T-cell (primary cell): ENCODE results near the gene KCNE5. TPM values are rescaled to one million over a fixed set of nuclear protein-coding genes. Genes with fewer than 3 reads are reported as not detected.
"Not testable (repeated sequence)": the region's sequence is repeated elsewhere in the genome, so short reads cannot be mapped to it uniquely, and the experiment has no call there.

Experiments used
- ATAC-seq, 4 experiments: fragments of 200-7000 bp in 3 of 4; fragments of 150-1000 bp in 1 of 4; cut with Tn5 transposase; replicated peaks in 1 of 4; 1 replicate in 3 of 4; 2 replicates in 1 of 4; pipeline ENCODE4 v1.10.0; 2021; ENCODE audit warnings: moderate library complexity in 3 of 4, mild to moderate bottlenecking in 2 of 4, moderate number of reproducible peaks in 1 of 4
- CTCF ChIA-PET, 2 donors: fragments of 300-600 bp; sonication (Branson Sonifier 250); formaldehyde crosslinking; loops; one replicate each; lab custom pipeline; 2022; ENCODE audit warnings: antibody characterized with exemption in 2 of 2; lab: Charles Lee
- POLR2A ChIA-PET, 2 donors: fragments of 300-600 bp; sonication (Branson Sonifier 250); formaldehyde crosslinking; loops; one replicate each; lab custom pipeline; 2022; ENCODE audit warnings: antibody characterized with exemption in 2 of 2; lab: Charles Lee
- DNase-seq, 35 experiments: peaks; one replicate each; pipeline versions ENCODE4 v3.0.0 to v3.0.0-alpha.2; 2013 to 2023
- H3K27ac ChIP-seq: one replicate; pipeline ENCODE4 v1.5.1; 2013; ENCODE audit warnings: low read length
- H3K27me3 ChIP-seq, 2 experiments: replicated peaks in 1 of 2; 1 replicate in 1 of 2; 2 replicates in 1 of 2; pipeline versions ENCODE4 v1.6.1 to v1.7.0; 2013; ENCODE audit warnings: low read length in 1 of 2, mixed read lengths in 1 of 2; ENCODE audit not compliant: control insufficient read depth in 2 of 2, insufficient read depth in 2 of 2; ENCODE audit errors: extremely low read depth in 1 of 2
- H3K36me3 ChIP-seq, 2 donors: 1 replicate in 1 of 2; 2 replicates in 1 of 2; pipeline versions ENCODE4 v1.6.1 to v1.7.0; 2013; ENCODE audit warnings: low read length in 1 of 2; ENCODE audit not compliant: control insufficient read depth in 2 of 2, insufficient read depth in 1 of 2; ENCODE audit errors: extremely low read depth in 1 of 2
- H3K4me1 ChIP-seq, 2 experiments: 1 replicate in 1 of 2; 2 replicates in 1 of 2; pipeline versions ENCODE4 v1.6.1 to v1.7.0; 2013; ENCODE audit warnings: low read length in 2 of 2, mixed read lengths in 1 of 2; ENCODE audit not compliant: insufficient read depth in 2 of 2, control insufficient read depth in 1 of 2; ENCODE audit errors: extremely low read depth in 1 of 2
- H3K4me3 ChIP-seq, 2 donors: 1 replicate in 1 of 2; 2 replicates in 1 of 2; pipeline versions ENCODE4 v1.5.1 to v1.7.0; 2013; ENCODE audit warnings: mild to moderate bottlenecking in 2 of 2, low read length in 1 of 2, moderate library complexity in 1 of 2; ENCODE audit not compliant: control insufficient read depth in 1 of 2; ENCODE audit errors: extremely low read depth in 1 of 2
- H3K9me3 ChIP-seq: 2 replicates; pipeline ENCODE4 v1.7.0; 2013
- H3K27ac Mint-ChIP-seq, 2 donors: one replicate each; pipeline ENCODE4 v1.8.0; 2020 to 2021; ENCODE audit warnings: mild to moderate bottlenecking in 2 of 2, mixed read lengths in 2 of 2
- H3K27me3 Mint-ChIP-seq, 2 donors: one replicate each; pipeline ENCODE4 v1.8.0; 2021 to 2022; ENCODE audit warnings: mixed read lengths in 2 of 2
- H3K36me3 Mint-ChIP-seq: one replicate; pipeline ENCODE4 v1.8.0; 2021; ENCODE audit warnings: mixed read lengths
- H3K4me1 Mint-ChIP-seq, 3 donors: one replicate each; pipeline ENCODE4 v1.8.0; 2020 to 2022; ENCODE audit warnings: mixed read lengths in 3 of 3, mild to moderate bottlenecking in 1 of 3
- H3K4me3 Mint-ChIP-seq, 3 donors: one replicate each; pipeline ENCODE4 v1.8.0; 2020 to 2022; ENCODE audit warnings: mild to moderate bottlenecking in 3 of 3, mixed read lengths in 3 of 3, moderate library complexity in 3 of 3
- H3K9me3 Mint-ChIP-seq, 3 donors: one replicate each; pipeline ENCODE4 v1.8.0; 2020 to 2022; ENCODE audit warnings: mixed read lengths in 3 of 3
- WGBS: methylation state at CpG from one replicate; pipeline ENCODE4 v1.1.5; 2013; ENCODE audit warnings: missing lambda C conversion rate; ENCODE audit not compliant: insufficient coverage; 5-methylcytosine and 5-hydroxymethylcytosine counted together
- total RNA-seq, 35 experiments: library from RNA in 6 of 35; stranded (reverse) in 6 of 35; fragments of 120-200 nt in 1 of 35; gene quantifications; one replicate each; pipeline versions ENCODE4 v1.2.1 to v1.2.4 and lab custom pipeline; 2013 to 2026

Gene KCNE5
- total RNA-seq, 5 donors from 2014 or later (not counting 1 experiment from before 2014, with no cell fraction given) = 0.23 TPM; not detected in 4

DNA sequence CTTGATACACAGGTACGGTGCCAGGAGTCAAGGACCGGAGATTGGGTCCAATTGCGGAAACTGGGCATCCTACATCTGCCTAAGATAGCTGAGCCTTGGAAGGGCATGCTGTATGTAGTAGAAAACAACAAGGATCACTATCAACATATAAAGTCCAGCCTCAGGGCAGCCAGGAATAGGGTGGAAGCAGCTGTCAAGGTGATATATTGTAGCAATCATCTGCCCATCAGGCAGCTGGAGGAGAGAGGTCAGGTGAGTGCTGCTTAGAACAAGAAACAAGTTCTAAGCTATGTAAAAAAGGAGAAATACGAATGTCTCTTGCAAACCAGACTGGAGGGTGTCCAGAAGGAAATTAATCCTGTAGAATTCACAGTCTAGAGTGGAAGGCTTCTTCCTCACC, 34.8 kb downstream of the KCNE5 start:
- no peak overlapping the region for H3K27ac Mint-ChIP-seq
- CTCF ChIA-PET = no interaction called here
- no CpG with 5 or more reads among the region's 4 CpGs for WGBS

DNA sequence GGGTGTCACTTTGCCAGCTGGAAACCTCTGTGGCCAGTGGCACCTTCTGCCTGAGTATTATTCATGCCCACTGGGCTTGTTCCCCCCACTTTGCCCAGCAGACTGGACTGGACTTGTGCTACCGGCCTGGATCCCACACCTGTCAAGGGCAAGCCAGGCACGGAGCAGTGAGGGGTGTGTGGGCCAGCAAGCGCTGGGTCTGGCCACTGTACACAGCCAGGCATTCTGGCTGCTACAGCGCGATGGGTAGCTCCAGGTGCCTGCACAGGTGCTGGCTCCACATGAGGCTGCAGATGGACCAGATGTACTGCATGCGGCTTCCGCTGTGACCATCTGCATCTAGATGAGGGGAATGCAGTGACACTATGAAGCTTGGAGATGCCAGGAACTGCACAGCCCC, 39.5 kb downstream of the KCNE5 start:
- H3K27me3 Mint-ChIP-seq = peaks cover 4 to 39% of the 10 kb centered on the region in 2 donors
- Histone ChIP-seq H3K9me3 (no peaks in the 10 kb centered on the region), H3K27me3 (peaks cover 0 to 4% of the 10 kb centered on the region in 2 experiments), H3K36me3 (no peaks in the 10 kb centered on the region), H3K4me1 (no peaks in the 10 kb centered on the region), H3K27ac (no peak overlapping the region), H3K4me3 (no peak overlapping the region)
- H3K4me1 Mint-ChIP-seq = no peaks in the 10 kb centered on the region
- no peaks in the 10 kb centered on the region for H3K36me3 Mint-ChIP-seq
- no peak overlapping the region for H3K27ac Mint-ChIP-seq
- DNase-seq (no peak), ATAC-seq (no peak)
- ChIA-PET POLR2A (no interaction called here), CTCF (no interaction called here)
- WGBS = no CpG with 5 or more reads among the region's 7 CpGs
- no peak overlapping the region for H3K4me3 Mint-ChIP-seq
- H3K9me3 Mint-ChIP-seq = no peaks in the 10 kb centered on the region

More for the DNA sequence above, 34.8 kb downstream of the KCNE5 start:
- Histone ChIP-seq H3K27me3 (peaks cover 0 to 4% of the 10 kb centered on the region in 2 experiments), H3K4me3 (no peak overlapping the region), H3K36me3 (no peaks in the 10 kb centered on the region), H3K27ac (no peak overlapping the region), H3K9me3 (no peaks in the 10 kb centered on the region), H3K4me1 (no peaks in the 10 kb centered on the region)
- no peak for ATAC-seq
- Mint-ChIP-seq H3K4me1 (no peaks in the 10 kb centered on the region), H3K27me3 (peaks cover 3 to 14% of the 10 kb centered on the region in 2 donors), H3K4me3 (no peak overlapping the region), H3K9me3 (no peaks in the 10 kb centered on the region), H3K36me3 (no peaks in the 10 kb centered on the region)
- no peak for DNase-seq
- POLR2A ChIA-PET = no interaction called here

DNA sequence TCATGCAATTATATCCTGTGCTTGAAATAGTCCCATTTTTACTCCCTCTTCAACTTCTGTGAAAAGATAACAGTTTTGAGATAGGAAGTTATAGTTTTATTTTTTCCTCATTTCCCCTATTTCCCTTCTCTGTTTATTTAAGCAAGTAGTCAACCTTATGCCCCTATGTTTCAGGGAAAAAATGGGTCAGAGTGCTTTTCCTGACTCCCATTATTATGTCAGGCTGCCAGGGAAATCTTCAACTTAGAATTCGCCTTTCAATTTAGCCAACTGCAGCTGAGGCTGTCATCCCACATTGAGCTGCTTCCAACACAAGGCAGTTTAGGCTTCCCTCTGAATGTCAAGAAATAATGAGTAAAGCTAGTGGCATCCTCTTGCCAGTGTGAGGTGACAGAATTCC, 46.1 kb downstream of the KCNE5 start:
- no peak overlapping the region for H3K27ac ChIP-seq
- no peaks in the 10 kb centered on the region for H3K4me1 Mint-ChIP-seq
- H3K36me3 ChIP-seq = no peaks in the 10 kb centered on the region
- CTCF ChIA-PET = interaction anchor here in 1 of 2 donors (0.6 kb wide), 1 partner anchor 244 kb away, joined by 4 read pairs; no protein-coding TSS in a partner anchor
- no peak overlapping the region for H3K4me3 ChIP-seq
- ATAC-seq = no peak
- no peak overlapping the region for H3K27ac Mint-ChIP-seq
- no peaks in the 10 kb centered on the region for H3K36me3 Mint-ChIP-seq
- no peak overlapping the region for H3K4me3 Mint-ChIP-seq
- H3K9me3 Mint-ChIP-seq = no peaks in the 10 kb centered on the region
- WGBS = no CpG with 5 or more reads among the region's 1 CpG
- POLR2A ChIA-PET = no interaction called here
- DNase-seq = no peak
- peaks cover 0 to 28% of the 10 kb centered on the region in 2 donors for H3K27me3 Mint-ChIP-seq
- H3K9me3 ChIP-seq = no peaks in the 10 kb centered on the region
- H3K4me1 ChIP-seq = no peaks in the 10 kb centered on the region
- no peaks in the 10 kb centered on the region for H3K27me3 ChIP-seq

GRCh38 chrX:109577055-109577454, 47.9 kb downstream of the KCNE5 start:
- no peak overlapping the region for H3K4me3 ChIP-seq
- Mint-ChIP-seq H3K4me3 (no peak overlapping the region), H3K36me3 (no peaks in the 10 kb centered on the region), H3K27me3 (peaks cover 0 to 23% of the 10 kb centered on the region in 2 donors), H3K4me1 (no peaks in the 10 kb centered on the region), H3K9me3 (no peaks in the 10 kb centered on the region), H3K27ac (no peak overlapping the region)
- POLR2A ChIA-PET = no interaction called here
- DNase-seq (no peak), ATAC-seq (no peak)
- WGBS = no CpG with 5 or more reads among the region's 2 CpGs
- H3K27me3 ChIP-seq = no peaks in the 10 kb centered on the region
- no peaks in the 10 kb centered on the region for H3K9me3 ChIP-seq
- H3K27ac ChIP-seq = no peak overlapping the region
- CTCF ChIA-PET = interaction anchor here in 1 of 2 donors (0.6 kb wide), 1 partner anchor 580 kb away, joined by 3 read pairs; no protein-coding TSS in a partner anchor
- no peaks in the 10 kb centered on the region for H3K4me1 ChIP-seq
- no peaks in the 10 kb centered on the region for H3K36me3 ChIP-seq

DNA sequence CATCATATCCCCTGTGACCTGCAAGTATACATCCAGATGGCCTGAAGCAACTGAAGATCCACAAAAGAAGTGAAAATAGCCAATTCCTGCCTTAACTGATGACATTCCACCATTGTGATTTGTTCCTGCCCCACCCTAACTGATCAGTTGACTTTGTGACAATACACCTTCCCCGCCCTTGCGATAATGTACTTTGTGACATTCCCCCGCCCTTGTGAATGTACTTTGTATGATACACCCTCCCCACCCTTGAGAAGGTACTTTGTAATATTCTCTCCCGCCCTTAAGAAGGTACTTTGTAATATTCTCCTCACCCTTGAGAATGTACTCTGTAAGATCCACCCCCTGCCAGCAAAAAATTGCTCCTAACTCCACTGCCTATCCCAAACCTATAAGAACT, 48.9 kb downstream of the KCNE5 start:
- H3K9me3 ChIP-seq, DNase-seq, H3K27me3 ChIP-seq, H3K4me3 ChIP-seq, H3K27ac ChIP-seq, ATAC-seq, H3K4me3 Mint-ChIP-seq, H3K4me1 Mint-ChIP-seq, POLR2A ChIA-PET, H3K36me3 Mint-ChIP-seq, H3K27ac Mint-ChIP-seq, CTCF ChIA-PET, H3K9me3 Mint-ChIP-seq, H3K36me3 ChIP-seq, H3K4me1 ChIP-seq: not testable (repeated sequence)
- WGBS = 80% methylated on average over 1 of the region's 4 CpGs
- H3K27me3 Mint-ChIP-seq = peaks cover 0 to 20% of the 10 kb centered on the region in 2 donors

Other genes starting within 250 kb of the KCNE5 start
- gene GUCY2F, start 143.1 kb downstream of the KCNE5 start, total RNA-seq = not detected
- gene NXT2, start 88.3 kb downstream of the KCNE5 start, total RNA-seq = 1 to 10 TPM; 6.4 to 7.9 (median 6.9) TPM
- gene ACSL4, start 108.1 kb upstream of the KCNE5 start, total RNA-seq = 10 to 100 TPM; 16.0 to 27.3 (median 17.1) TPM